HG03439 (cell line): ENCODE data around the gene ARHGAP44.

Experiments used
- ATAC-seq: cut with Tn5 transposase; IDR thresholded peaks from one replicate; pipeline ENCODE4 v1.9.1; 2021; ENCODE audit warnings: mild to moderate bottlenecking, moderate library complexity; ENCODE audit not compliant: unreplicated experiment

Gene ARHGAP44

GRCh38 chr17:12990041-12990808 is 200.9 kb downstream of the ARHGAP44 start:
- ATAC-seq: no peak

GRCh38 chr17:12990926-12991325 is 201.6 kb downstream of the ARHGAP44 start:
- no peak for ATAC-seq

GRCh38 chr17:12992676-12993075 is 203.4 kb downstream of the ARHGAP44 start:
- no peak for ATAC-seq

- ATAC-seq: no peak
Observed at GRCh38 chr17:12993631-12994030, 204.3 kb downstream of the ARHGAP44 start.

- no peak for ATAC-seq
Observed at GRCh38 chr17:12994341-12995074, 205.2 kb downstream of the ARHGAP44 start.

- no peak for ATAC-seq
Observed at GRCh38 chr17:12995106-12995895, 206.0 kb downstream of the ARHGAP44 start.

- no peak for ATAC-seq
Observed at GRCh38 chr17:12995896-12996295, 206.6 kb downstream of the ARHGAP44 start.

- ATAC-seq: no peak
Observed at GRCh38 chr17:12996357-12996756, 207.1 kb downstream of the ARHGAP44 start.

GRCh38 chr17:12996941-12997340 is 207.6 kb downstream of the ARHGAP44 start:
- no peak for ATAC-seq

GRCh38 chr17:12998461-12998860 is 209.2 kb downstream of the ARHGAP44 start:
- no peak for ATAC-seq

- ATAC-seq: no peak
Observed at GRCh38 chr17:12998874-12999273, 209.6 kb downstream of the ARHGAP44 start.

- no peak for ATAC-seq
Observed at GRCh38 chr17:13000561-13000960, 211.3 kb downstream of the ARHGAP44 start.

- no peak for ATAC-seq
Observed at GRCh38 chr17:13001991-13002615, 212.8 kb downstream of the ARHGAP44 start.

GRCh38 chr17:13002761-13003453 is 213.6 kb downstream of the ARHGAP44 start:
- ATAC-seq: no peak

GRCh38 chr17:13003454-13003851 is 214.2 kb downstream of the ARHGAP44 start:
- ATAC-seq: no peak

GRCh38 chr17:13003927-13004326 is 214.6 kb downstream of the ARHGAP44 start:
- no peak for ATAC-seq

GRCh38 chr17:13004336-13004735 is 215.0 kb downstream of the ARHGAP44 start:
- ATAC-seq: no peak

- no peak for ATAC-seq
Observed at GRCh38 chr17:13005530-13005929, 216.2 kb downstream of the ARHGAP44 start.

- ATAC-seq: no peak
Observed at GRCh38 chr17:13008461-13008860, 219.2 kb downstream of the ARHGAP44 start.

- ATAC-seq: no peak
Observed at GRCh38 chr17:13010959-13011358, 221.7 kb downstream of the ARHGAP44 start.
